HG03354 (cell line): ENCODE measurements around the gene NAA11.

Experiments used
- ATAC-seq: cut with Tn5 transposase; IDR thresholded peaks from one replicate; pipeline ENCODE4 v1.9.1; 2021; ENCODE audit warnings: mild to moderate bottlenecking; ENCODE audit not compliant: unreplicated experiment, poor library complexity, severe bottlenecking

Gene NAA11

DNA sequence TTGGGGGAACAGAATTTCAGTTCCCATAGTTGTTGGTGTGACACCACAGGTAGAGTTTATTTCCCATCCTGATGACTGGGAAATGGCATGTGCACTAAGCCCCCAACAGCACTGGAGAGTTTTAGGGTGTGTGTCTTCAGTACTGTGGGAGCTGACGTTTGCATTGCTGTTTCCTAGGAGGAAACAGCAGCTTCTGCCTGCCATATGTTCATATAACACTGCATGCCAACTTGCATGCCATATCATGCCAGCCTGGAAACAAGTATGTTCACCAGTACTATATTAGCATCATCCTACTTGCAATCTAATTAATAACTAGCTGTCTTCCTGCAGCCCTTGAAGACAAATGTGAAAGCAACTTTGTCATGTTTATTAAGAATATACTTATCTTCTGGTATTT, 58.2 kb downstream of the NAA11 start:
- ATAC-seq = no peak
